ENCODE results near the gene HSPB1.
A peak's percentile ranks its signal among the peaks of the same experiment; 100 is the strongest.

GRCh38 chr7:76262683-76263402 is 39.6 kb upstream of the HSPB1 start:
- TF ChIP-seq CTCF (IDR thresholded peaks at IDR 0.05; ENCODE audit: poor library complexity) (peak; percentile 65), EZH2 (IDR thresholded peaks at IDR 0.05; ENCODE audit: borderline replicate concordance) (no peak), EZH2phosphoT487 (IDR thresholded peaks at IDR 0.05; ENCODE audit: low read depth, severe bottlenecking, unreplicated experiment) (no peak)

All from hepatocyte (in vitro differentiated cells).